ENCODE results near the gene PLXNA3.

GRCh38 chrX:154459832-154460231, 1.8 kb downstream of the PLXNA3 start:
- no peak for TF ChIP-seq EZH2 (IDR thresholded peaks at IDR 0.05; ENCODE audit: borderline replicate concordance, low read length)
- TF ChIP-seq, protein P1, sequence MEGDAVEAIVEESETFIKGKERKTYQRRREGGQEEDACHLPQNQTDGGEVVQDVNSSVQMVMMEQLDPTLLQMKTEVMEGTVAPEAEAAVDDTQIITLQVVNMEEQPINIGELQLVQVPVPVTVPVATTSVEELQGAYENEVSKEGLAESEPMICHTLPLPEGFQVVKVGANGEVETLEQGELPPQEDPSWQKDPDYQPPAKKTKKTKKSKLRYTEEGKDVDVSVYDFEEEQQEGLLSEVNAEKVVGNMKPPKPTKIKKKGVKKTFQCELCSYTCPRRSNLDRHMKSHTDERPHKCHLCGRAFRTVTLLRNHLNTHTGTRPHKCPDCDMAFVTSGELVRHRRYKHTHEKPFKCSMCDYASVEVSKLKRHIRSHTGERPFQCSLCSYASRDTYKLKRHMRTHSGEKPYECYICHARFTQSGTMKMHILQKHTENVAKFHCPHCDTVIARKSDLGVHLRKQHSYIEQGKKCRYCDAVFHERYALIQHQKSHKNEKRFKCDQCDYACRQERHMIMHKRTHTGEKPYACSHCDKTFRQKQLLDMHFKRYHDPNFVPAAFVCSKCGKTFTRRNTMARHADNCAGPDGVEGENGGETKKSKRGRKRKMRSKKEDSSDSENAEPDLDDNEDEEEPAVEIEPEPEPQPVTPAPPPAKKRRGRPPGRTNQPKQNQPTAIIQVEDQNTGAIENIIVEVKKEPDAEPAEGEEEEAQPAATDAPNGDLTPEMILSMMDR (conservative IDR thresholded peaks at IDR 0.05 in 1 of 2, IDR thresholded peaks at IDR 0.05 in 1 of 2; ENCODE audit: extremely low read depth in 1 of 2, insufficient read depth in 1 of 2, low read depth in 1 of 2, low read length in 2 of 2), result no peak

Measured in mammary epithelial cell (primary cell).